Right atrium auricular region (tissue), 2 donors: ENCODE measurements around the gene ARHGEF9. TPM values are rescaled to one million over a fixed set of nuclear protein-coding genes. Genes with fewer than 3 reads are reported as not detected.

Experiments used
- DNase-seq: peaks from one replicate; pipeline ENCODE4 v3.0.0-alpha.2; 2019; ENCODE audit warnings: low spot score
- H3K27ac ChIP-seq, 2 donors: fragments of 200-600 bp; sonication (generic); 1 replicate in 1 of 2; 2 replicates in 1 of 2; pipeline ENCODE4 v1.5.1; 2016 to 2019
- H3K27me3 ChIP-seq, 2 donors: fragments of 200-600 bp; sonication (generic); one replicate each; pipeline versions ENCODE4 v1.5.1 to v1.6.0; 2017 to 2019
- H3K36me3 ChIP-seq: fragments of 200-600 bp; sonication (generic); one replicate; pipeline ENCODE4 v1.5.1; 2016
- H3K4me1 ChIP-seq, 2 donors: fragments of 200-600 bp; sonication (generic); one replicate each; pipeline versions ENCODE4 v1.5.1 to v1.6.0; 2017 to 2019
- H3K4me3 ChIP-seq, 2 donors: fragments of 200-600 bp; sonication (generic); 1 replicate in 1 of 2; 2 replicates in 1 of 2; pipeline ENCODE4 v1.5.1; 2017 to 2019; ENCODE audit warnings: mild to moderate bottlenecking in 1 of 2, moderate library complexity in 1 of 2
- H3K9me3 ChIP-seq, 2 donors: fragments of 200-600 bp; sonication (generic); one replicate each; pipeline ENCODE4 v1.5.1; 2019
- CTCF ChIP-seq, 2 donors: fragments of 200-600 bp; sonication (generic); IDR thresholded peaks; one replicate each; pipeline ENCODE4 v1.5.1; 2019; ENCODE audit warnings: antibody characterized with exemption in 2 of 2
- total RNA-seq, 2 donors: library from RNA; depleted of rRNA; stranded (reverse); fragments of >200 nt; gene quantifications; one replicate each; pipeline ENCODE4 v1.1.0, GENCODE V29; 2016

Gene ARHGEF9
- total RNA-seq, 2 donors from 2014 or later = 57.7 to 125 TPM

- TF ChIP-seq CTCF (IDR thresholded peaks at IDR 0.05) = no peak
- Histone ChIP-seq H3K4me1 (no peaks in the 10 kb centered on the region), H3K4me3 (no peak overlapping the region), H3K9me3 (peaks cover 0 to 24% of the 10 kb centered on the region in 2 donors), H3K36me3 (no peaks in the 10 kb centered on the region), H3K27ac (no peak overlapping the region), H3K27me3 (no peaks in the 10 kb centered on the region)
- DNase-seq = no peak
These were observed 19.3 kb downstream of the ARHGEF9 start for GRCh38 chrX:63765712-63766111.

DNA sequence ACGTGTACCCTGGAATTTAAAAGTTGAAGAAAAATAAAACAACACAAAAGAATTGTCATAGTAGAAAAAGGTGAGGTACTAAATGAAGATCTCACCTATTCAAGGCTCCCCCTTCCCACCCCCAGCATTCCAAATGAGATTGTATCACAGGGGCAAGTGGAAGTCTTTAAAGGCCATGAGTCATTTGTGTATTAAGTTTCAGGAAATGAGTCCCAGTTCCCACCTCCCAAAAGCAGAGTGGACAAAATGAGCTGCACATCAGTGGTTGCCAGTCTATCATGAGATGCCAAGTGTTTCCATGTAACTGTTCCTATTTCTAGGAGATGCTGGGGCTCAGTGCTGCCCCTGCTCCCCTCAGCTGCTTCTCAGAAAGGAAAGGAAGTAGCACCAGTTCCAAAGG, 20.1 kb downstream of the ARHGEF9 start:
- no peak overlapping the region for H3K4me3 ChIP-seq
- DNase-seq = no peak
- no peak for TF ChIP-seq CTCF (IDR thresholded peaks at IDR 0.05)
- no peaks in the 10 kb centered on the region for H3K27me3 ChIP-seq
- H3K9me3 ChIP-seq = peaks cover 0 to 20% of the 10 kb centered on the region in 2 donors
- no peaks in the 10 kb centered on the region for H3K36me3 ChIP-seq
- H3K4me1 ChIP-seq = no peaks in the 10 kb centered on the region
- H3K27ac ChIP-seq = no peak overlapping the region

DNA sequence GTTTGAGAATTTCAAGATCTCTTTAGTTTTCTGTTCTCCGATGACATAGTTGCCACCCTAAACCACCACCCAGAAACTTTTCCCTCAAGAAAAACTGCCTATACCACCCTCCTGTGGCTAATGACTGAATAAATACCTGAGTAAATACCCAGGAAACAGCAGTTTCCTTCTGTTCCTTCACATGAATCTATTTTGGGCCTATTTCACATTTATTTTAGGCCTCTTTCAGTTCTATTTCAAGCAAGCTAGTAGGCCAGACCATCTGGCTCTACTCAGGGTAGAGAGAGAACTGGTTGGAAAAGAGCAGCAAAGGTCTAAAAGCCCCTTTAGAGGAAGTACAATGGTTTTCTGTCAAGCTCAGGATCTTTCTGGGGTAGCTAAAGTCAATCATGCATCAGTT, 23.4 kb downstream of the ARHGEF9 start:
- Histone ChIP-seq H3K36me3 (no peaks in the 10 kb centered on the region), H3K4me3 (no peak overlapping the region), H3K27me3 (no peaks in the 10 kb centered on the region), H3K4me1 (no peaks in the 10 kb centered on the region), H3K27ac (no peak overlapping the region), H3K9me3 (no peaks in the 10 kb centered on the region)
- peak in 1 of 2 donors; percentile 42 for TF ChIP-seq CTCF (IDR thresholded peaks at IDR 0.05)
- no peak for DNase-seq

DNA sequence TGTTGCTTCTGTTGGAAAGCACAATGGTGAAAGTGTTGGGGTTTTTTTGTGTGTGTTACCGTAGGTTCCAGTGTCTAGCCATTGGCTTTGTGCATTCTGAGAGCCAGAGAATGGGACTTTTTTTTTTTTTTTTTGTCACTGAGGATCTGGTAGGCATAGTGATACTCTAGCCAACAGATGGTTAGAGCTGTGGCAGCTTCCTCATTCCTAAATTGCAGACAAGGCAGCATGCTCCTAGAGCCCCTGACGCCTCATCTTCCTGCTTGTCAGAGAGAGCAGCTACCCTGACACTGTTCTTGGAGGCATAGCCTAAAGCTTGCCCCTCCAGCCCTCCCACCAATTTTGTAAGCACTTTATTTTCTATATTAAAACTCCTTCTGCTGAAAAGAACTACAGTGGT, 27.0 kb downstream of the ARHGEF9 start:
- no peaks in the 10 kb centered on the region for H3K9me3 ChIP-seq
- no peaks in the 10 kb centered on the region for H3K36me3 ChIP-seq
- no peak for TF ChIP-seq CTCF (IDR thresholded peaks at IDR 0.05)
- peaks cover 0 to 5% of the 10 kb centered on the region in 2 donors for H3K4me1 ChIP-seq
- no peaks in the 10 kb centered on the region for H3K27me3 ChIP-seq
- no peak overlapping the region for H3K4me3 ChIP-seq
- no peak for DNase-seq
- H3K27ac ChIP-seq = no peak overlapping the region

GRCh38 chrX:63755892-63756291, 29.1 kb downstream of the ARHGEF9 start:
- Histone ChIP-seq H3K4me1 (peaks cover 0 to 5% of the 10 kb centered on the region in 2 donors), H3K4me3 (no peak overlapping the region), H3K27ac (peak overlapping the region; percentile 91 to 92), H3K27me3 (no peaks in the 10 kb centered on the region), H3K9me3 (no peaks in the 10 kb centered on the region), H3K36me3 (no peaks in the 10 kb centered on the region)
- no peak for TF ChIP-seq CTCF (IDR thresholded peaks at IDR 0.05)
- no peak for DNase-seq

DNA sequence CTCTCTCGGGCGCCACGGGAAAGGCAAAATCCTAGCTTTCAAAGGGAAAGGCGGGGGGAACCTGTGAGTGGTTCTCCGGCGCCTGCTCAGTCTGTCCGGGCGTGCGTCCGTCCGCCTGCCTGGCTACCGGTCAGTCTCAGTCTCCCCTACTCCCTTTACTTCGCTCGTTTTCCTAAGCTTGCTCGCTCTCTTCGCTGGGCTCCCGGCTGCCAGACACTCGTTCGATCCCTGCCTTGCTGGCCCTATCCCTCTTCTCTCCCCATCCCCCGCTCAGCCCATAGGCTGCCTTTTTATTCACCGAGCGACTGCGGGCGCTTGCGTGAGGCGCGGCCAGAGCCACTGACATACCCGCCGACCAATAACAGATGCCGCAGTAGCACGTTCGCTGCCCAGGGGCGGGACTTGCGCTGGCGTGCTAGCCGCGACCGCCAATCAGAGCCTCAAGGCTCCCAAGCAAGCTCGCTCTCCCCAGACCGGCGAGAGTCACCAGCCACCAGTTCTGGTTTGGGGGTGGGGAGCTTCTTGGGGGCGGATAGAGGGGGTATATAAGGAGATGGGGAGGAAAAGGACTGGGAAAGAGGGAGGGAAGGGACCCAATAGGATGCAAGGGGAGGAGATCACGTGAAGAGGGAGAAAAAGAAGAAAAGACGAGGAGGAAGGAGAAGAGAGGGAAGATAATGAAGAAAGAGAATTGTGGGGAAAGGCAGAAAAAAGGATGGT, 30.0 kb downstream of the ARHGEF9 start:
- peak; percentile 93 for DNase-seq
- Histone ChIP-seq H3K27me3 (no peaks in the 10 kb centered on the region), H3K4me1 (peaks cover 0 to 5% of the 10 kb centered on the region in 2 donors), H3K4me3 (peak overlapping the region; percentile 55 to 59), H3K9me3 (no peaks in the 10 kb centered on the region), H3K27ac (peak overlapping the region; percentile 91 to 92), H3K36me3 (no peaks in the 10 kb centered on the region)
- no peak for TF ChIP-seq CTCF (IDR thresholded peaks at IDR 0.05)
